ENCODE measurements around the gene NBEA. TPM values are rescaled to one million over a fixed set of nuclear protein-coding genes. Genes with fewer than 3 reads are reported as not detected.

The NBEA gene
- total RNA-seq, 4 donors from 2014 or later: 4.4 to 6.2 (median 5.5) TPM

- TF ChIP-seq CTCF (IDR thresholded peaks at IDR 0.05; ENCODE audit: low read depth): no peak
Observed at GRCh38 chr13:34959489-34959888, 17.4 kb downstream of the NBEA start.

GRCh38 chr13:34964558-34964957, 22.5 kb downstream of the NBEA start:
- TF ChIP-seq CTCF (IDR thresholded peaks at IDR 0.05; ENCODE audit: low read depth): no peak

- no peak for TF ChIP-seq CTCF (IDR thresholded peaks at IDR 0.05; ENCODE audit: low read depth)
Observed at GRCh38 chr13:34967851-34968562, 25.9 kb downstream of the NBEA start.

GRCh38 chr13:34970961-34971360, 28.9 kb downstream of the NBEA start:
- TF ChIP-seq CTCF (IDR thresholded peaks at IDR 0.05; ENCODE audit: low read depth): no peak

GRCh38 chr13:34971473-34971872, 29.4 kb downstream of the NBEA start:
- no peak for TF ChIP-seq CTCF (IDR thresholded peaks at IDR 0.05; ENCODE audit: low read depth)

GRCh38 chr13:34988330-34988791, 46.3 kb downstream of the NBEA start:
- TF ChIP-seq CTCF (IDR thresholded peaks at IDR 0.05; ENCODE audit: low read depth): no peak

- TF ChIP-seq CTCF (IDR thresholded peaks at IDR 0.05; ENCODE audit: low read depth): no peak
Observed at GRCh38 chr13:34990399-34991214, 48.5 kb downstream of the NBEA start.
